ENCODE results near the gene UBE2E1.
"Not testable (repeated sequence)": the region's sequence is repeated elsewhere in the genome, so short reads cannot be mapped to it uniquely, and the experiment has no call there.

UBE2E1 gene

DNA sequence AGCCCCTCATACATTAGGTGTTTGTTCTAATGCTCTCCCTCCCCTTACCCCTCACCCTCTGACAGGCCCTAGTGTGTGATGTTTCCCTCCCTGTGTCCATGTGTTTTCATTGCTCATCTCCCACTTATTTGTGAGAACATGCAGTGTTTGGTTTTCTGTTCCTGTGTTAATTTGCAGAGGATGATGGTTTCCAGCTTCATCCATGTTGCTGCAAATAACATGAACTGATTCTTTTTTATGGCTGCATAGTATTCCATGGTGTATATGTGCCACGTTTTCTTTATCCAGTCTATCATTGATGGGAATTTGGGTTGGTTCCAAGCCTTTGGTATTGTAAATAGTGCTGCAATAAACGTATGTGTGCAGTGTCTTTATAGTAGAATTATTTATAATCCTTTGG is 43.7 kb downstream of the UBE2E1 start:
- DNase-seq (ENCODE audit: low spot score) = not testable (repeated sequence)

DNA sequence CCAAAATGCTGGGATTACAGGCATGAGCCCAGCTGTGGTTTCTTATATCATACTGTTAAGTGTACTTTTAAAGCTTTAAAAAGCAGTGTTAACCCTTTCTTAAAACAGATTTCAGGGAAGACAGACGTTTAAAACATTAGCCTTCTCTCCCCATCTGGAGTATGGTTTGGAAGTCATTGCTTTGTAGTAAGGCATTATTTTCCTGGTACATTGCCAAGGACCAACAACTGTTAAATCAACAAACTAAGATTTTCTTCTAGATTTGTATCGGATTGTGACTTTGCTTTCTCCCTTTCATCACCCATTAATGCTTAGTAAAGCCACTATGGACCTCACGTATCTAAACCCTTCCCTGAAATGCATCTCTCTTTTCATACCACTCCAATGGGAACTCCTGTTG is 50.5 kb downstream of the UBE2E1 start:
- no peak for DNase-seq (ENCODE audit: low spot score)

DNA sequence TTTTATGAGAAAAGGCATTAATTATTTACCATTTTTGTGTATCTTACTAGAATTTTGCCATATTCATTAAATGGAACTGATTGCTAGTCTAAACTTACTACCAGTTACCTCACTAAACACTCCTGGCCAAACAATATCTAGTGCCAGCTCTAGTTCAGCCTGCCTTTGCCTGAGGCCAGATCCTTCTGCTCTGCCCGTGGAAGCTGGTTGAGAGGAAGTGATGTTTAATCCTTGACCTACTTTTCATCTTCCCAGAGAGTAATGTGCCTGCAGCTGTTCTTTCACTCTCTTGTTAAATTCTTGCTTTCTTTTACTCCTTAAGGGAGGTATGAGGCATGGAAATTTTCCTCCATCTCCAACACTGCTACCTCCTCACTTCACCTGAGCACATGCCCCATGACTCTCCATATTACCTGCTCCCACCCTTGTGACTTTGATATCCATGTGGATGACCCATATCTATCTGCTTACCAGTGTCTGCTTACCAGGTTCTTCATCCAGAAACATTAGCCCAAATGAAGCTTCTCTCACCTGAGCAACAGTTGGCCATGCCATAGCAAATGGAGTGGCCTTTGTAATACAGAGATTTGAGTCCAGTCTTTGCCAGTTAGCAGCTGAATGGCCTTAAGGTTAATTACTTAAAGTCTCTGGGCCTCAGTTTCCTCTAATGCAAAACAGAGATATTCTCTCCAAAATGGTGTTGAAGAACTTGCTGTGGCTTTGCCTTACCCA is 53.4 kb downstream of the UBE2E1 start:
- no peak for DNase-seq (ENCODE audit: low spot score)

DNA sequence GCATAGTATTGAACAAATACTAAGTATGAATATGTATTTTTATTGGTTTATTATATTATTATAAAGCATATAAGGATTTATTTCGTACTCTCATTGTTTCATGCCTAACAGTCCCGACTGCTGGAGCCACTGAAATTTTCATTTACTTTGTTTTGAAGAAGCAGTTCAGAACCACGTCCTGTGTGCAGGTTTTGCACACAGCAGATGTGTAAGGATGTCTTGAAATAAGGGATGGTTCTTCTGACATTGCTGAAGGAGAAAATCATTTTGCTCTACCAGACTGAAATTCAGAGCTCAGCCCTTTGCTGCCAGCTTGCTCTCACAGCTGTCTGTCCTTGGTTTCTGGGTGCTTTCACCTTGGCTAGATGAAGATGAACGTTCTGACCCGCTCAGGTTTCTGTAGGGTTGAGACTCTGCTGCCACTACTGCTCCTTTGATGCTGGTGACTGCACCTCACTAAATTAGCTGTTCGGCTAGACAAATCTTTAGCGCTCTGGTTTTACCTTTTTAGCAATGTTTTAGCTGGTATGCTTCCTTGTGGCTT is 54.2 kb downstream of the UBE2E1 start:
- DNase-seq (ENCODE audit: low spot score) = no peak

- DNase-seq (ENCODE audit: low spot score) = no peak
These were observed 55.9 kb downstream of the UBE2E1 start for GRCh38 chr3:23861689-23862088.

DNA sequence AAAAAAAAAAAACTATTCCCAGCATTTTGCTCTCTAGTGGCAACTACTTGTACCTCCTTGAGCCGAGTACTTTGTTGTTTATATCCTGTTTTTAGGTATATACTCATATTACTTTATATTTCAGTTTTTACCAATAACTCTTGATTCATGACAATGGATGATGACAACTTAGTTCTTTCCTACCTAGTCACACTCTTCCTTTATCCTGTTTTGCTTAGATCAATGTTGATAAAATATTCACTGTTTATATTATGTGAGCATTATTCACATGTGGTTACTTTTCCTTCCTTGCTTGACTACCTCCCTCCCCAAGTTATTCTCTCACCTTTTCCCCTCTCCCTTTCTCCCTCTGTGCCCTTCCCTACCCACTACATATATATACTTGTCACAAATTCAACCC is 57.3 kb downstream of the UBE2E1 start:
- DNase-seq (ENCODE audit: low spot score) = no peak

GRCh38 chr3:23864931-23865330 is 59.2 kb downstream of the UBE2E1 start:
- DNase-seq (ENCODE audit: low spot score) = no peak

DNA sequence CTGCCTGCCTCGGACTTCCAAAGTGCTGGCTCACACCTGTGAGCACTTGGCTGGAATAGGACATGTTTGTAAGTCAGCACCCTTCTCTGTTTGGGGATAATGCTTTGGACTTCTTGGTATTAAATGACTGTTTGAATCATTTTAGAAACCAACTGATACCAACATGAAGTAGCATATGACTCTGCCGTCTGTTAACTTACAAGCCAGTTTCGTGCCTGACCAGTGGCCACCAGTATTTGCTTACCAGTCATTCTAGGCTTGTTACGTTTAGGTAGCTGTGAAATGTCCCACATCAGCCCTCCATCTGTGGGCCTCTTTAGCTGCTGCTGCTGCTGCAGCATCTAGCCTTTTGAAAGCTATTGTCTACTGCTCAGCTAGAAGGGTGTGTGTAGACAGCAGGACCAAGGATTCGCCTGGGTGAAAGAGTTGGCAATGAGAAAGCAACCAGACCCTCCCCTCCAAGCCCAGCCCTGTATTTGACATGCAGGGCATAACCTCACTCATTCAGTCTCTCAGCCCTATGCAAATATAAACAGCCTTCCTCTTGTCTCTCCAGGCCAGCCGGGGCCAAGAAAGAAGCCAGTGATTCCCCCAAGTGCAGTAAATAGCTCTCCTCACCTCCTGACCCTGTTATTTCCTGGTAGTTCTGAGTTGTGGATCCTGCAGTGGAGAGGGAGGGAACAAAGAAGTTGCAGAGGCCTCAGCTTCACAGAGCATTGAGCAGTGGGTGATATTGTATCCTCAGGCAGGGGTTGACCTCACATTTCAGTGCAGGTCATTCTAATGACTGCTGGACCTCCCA is 60.0 kb downstream of the UBE2E1 start:
- no peak for DNase-seq (ENCODE audit: low spot score)

- no peak for DNase-seq (ENCODE audit: low spot score)
These were observed 61.6 kb downstream of the UBE2E1 start for GRCh38 chr3:23867400-23867799.

DNA sequence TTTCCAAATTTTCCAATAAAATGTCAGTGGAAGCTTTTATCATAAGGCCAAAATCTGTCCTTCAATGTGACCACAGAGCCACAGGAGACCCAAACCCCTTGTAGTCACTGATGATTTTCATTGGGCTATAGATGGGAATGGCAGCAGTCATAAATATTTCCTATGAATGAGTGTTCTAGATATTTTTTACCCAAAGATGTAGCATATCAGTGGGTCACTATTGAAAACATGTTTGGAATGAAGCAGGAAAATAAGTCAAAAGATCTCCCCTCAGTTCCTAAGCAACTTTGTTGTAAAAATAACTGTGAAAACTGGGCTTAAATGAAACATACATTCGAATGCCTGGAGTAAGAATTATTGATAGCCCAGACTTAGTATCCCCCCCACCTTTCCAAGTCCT is 62.1 kb downstream of the UBE2E1 start:
- DNase-seq (ENCODE audit: low spot score) = no peak

DNA sequence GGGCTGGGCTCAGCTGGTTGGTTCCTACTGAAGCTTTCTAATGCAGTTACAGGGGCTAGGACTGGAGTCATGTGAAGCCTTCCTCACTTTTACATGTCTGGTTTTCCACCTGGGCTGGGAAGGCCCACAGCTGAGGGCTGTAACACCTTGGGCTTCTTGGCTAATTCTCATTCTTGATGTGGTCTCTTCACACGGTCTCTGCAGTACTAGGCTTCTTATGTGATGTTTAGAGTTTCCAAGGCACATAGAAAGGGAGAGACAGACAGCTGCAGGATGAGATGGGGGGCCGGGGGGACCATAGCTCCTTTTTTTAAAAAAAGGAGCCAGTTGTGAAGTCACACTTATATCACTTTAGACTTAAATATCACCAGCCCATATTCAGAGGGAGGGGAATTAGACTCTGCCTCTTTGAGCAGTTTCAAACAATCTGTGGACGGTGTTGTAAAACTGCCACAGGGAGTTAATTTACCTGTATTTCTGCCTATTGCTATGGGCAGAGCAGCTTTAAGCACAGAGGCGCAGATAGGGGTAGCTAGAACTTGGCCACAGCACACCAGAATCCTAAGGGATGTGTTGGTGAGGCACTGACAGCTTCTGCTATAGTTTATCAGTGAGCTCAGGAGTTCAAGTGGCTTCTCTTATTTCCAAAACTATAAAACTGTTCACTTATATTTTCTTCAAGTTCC is 64.4 kb downstream of the UBE2E1 start:
- DNase-seq (ENCODE audit: low spot score) = no peak

DNA sequence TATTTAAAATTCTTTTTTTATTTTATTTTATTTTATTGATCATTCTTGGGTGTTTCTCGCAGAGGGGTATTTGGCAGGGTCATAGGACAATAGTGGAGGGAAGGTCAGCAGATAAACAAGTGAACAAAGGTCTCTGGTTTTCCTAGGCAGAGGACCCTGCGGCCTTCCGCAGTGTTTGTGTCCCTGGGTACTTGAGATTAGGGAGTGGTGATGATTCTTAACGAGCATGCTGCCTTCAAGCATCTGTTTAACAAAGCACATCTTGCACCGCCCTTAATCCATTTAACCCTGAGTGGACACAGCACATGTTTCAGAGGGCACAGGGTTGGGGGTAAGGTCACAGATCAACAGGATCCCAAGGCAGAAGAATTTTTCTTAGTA is 64.9 kb downstream of the UBE2E1 start:
- DNase-seq (ENCODE audit: low spot score) = not testable (repeated sequence)

DNA sequence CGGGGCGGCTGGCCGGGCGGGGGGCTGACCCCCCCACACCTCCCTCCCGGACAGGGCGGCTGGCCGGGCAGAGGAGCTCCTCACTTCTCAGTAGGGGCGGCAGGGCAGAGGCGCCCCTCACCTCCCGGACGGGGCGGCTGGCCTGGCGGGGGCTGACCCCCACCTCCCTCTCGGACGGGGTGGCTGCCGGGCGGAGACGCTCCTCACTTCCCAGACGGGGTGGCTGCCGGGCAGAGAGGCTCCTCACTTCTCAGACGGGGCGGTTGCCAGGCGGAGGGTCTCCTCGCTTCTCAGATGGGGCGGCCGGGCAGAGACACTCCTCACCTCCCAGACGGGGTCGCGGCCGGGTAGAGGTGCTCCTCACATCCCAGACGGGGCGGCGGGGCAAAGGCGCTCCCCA is 65.6 kb downstream of the UBE2E1 start:
- not testable (repeated sequence) for DNase-seq (ENCODE audit: low spot score)

DNA sequence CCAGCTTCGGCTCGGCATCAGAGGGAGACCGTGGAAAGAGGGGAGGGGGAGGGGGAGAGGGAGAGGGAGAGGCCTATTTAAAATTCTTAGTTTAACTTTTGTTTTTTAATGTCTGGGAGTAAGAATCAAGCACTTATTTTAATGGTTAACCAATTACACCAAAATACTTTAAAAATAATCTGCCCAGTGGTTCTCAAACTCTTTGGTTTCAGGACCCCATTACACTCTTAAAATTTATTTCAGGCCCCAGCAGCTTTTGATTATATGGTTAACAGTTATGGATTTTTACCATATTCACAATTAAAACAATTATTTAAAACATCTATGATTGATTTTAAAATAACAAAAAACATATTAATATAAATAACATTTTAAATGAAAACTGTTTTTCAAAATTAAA is 66.6 kb downstream of the UBE2E1 start:
- DNase-seq (ENCODE audit: low spot score) = no peak

GRCh38 chr3:23873941-23874340 is 68.2 kb downstream of the UBE2E1 start:
- DNase-seq (ENCODE audit: low spot score) = no peak

- DNase-seq (ENCODE audit: low spot score) = no peak
These were observed 68.8 kb downstream of the UBE2E1 start for GRCh38 chr3:23874359-23875112.

GRCh38 chr3:23875113-23875725 is 69.5 kb downstream of the UBE2E1 start:
- no peak for DNase-seq (ENCODE audit: low spot score)

DNA sequence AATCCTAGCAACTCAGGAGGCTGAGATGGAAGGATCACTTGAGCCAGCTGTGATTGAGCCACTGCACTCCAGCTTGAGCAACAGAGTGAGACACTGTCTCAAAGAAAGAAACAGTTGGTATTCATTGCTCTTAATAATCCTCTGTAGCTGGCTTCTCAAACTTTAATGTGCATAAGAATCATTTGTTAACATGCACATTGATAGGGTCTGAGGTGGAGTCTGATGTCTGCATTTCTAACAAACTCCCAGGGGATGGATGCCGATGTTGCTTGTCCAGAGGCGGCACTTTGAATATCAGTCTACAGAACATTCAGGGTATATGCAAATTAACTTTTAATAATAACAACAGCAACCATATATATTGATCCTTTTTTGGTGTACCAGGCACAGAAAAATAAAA is 71.2 kb downstream of the UBE2E1 start:
- DNase-seq (ENCODE audit: low spot score) = no peak

- no peak for DNase-seq (ENCODE audit: low spot score)
These were observed 71.7 kb downstream of the UBE2E1 start for GRCh38 chr3:23877329-23877980.

GRCh38 chr3:23879485-23879884 is 73.7 kb downstream of the UBE2E1 start:
- no peak for DNase-seq (ENCODE audit: low spot score)

Data from hematopoietic multipotent progenitor cell treated with erythropoietin and hydrocortisone succinate and interleukin-3 and kit ligand, for 15 days (in vitro differentiated cells).